ENCODE data around the gene WNT5B.

Gene WNT5B

GRCh38 chr12:1616233-1617066 lies 12.6 kb upstream of the WNT5B start:
- DNase-seq (ENCODE audit: extremely low read depth, insufficient read length): no peak
- TF ChIP-seq CTCF (IDR thresholded peaks at IDR 0.05; ENCODE audit: insufficient read depth, low read length, poor library complexity, severe bottlenecking): no peak
- H3K36me3 ChIP-seq (ENCODE audit: control insufficient read depth, insufficient read depth, low read length): no peaks in the 10 kb centered on the region

GRCh38 chr12:1618489-1618888 lies 10.5 kb upstream of the WNT5B start:
- no peaks in the 10 kb centered on the region for H3K36me3 ChIP-seq (ENCODE audit: control insufficient read depth, insufficient read depth, low read length)
- no peak overlapping the region for H3K4me3 ChIP-seq (replicated peaks; ENCODE audit: low read depth, low read length)
- H3K27me3 ChIP-seq (replicated peaks; ENCODE audit: control insufficient read depth, insufficient read depth, low read length): no peaks in the 10 kb centered on the region
- no peak for DNase-seq (ENCODE audit: extremely low read depth, insufficient read length)
- TF ChIP-seq CTCF (IDR thresholded peaks at IDR 0.05; ENCODE audit: insufficient read depth, low read length, poor library complexity, severe bottlenecking): no peak

More at GRCh38 chr12:1616233-1617066, 12.6 kb upstream of the WNT5B start:
- peak overlapping the region; percentile 23 for H3K4me3 ChIP-seq (replicated peaks; ENCODE audit: low read depth, low read length)
- H3K27me3 ChIP-seq (replicated peaks; ENCODE audit: control insufficient read depth, insufficient read depth, low read length): no peaks in the 10 kb centered on the region

- no peak for DNase-seq (ENCODE audit: extremely low read depth, insufficient read length)
- H3K4me3 ChIP-seq (replicated peaks; ENCODE audit: low read depth, low read length): no peak overlapping the region
- TF ChIP-seq CTCF (IDR thresholded peaks at IDR 0.05; ENCODE audit: insufficient read depth, low read length, poor library complexity, severe bottlenecking): no peak
- no peaks in the 10 kb centered on the region for H3K27me3 ChIP-seq (replicated peaks; ENCODE audit: control insufficient read depth, insufficient read depth, low read length)
- H3K36me3 ChIP-seq (ENCODE audit: control insufficient read depth, insufficient read depth, low read length): no peaks in the 10 kb centered on the region
Measured at GRCh38 chr12:1619159-1619558, 9.9 kb upstream of the WNT5B start.

GRCh38 chr12:1619587-1619986 lies 9.4 kb upstream of the WNT5B start:
- Histone ChIP-seq H3K4me3 (replicated peaks; ENCODE audit: low read depth, low read length) (no peak overlapping the region), H3K27me3 (replicated peaks; ENCODE audit: control insufficient read depth, insufficient read depth, low read length) (no peaks in the 10 kb centered on the region), H3K36me3 (ENCODE audit: control insufficient read depth, insufficient read depth, low read length) (no peaks in the 10 kb centered on the region)
- DNase-seq (ENCODE audit: extremely low read depth, insufficient read length): peak; percentile 47
- no peak for TF ChIP-seq CTCF (IDR thresholded peaks at IDR 0.05; ENCODE audit: insufficient read depth, low read length, poor library complexity, severe bottlenecking)

- DNase-seq (ENCODE audit: extremely low read depth, insufficient read length): no peak
- Histone ChIP-seq H3K27me3 (replicated peaks; ENCODE audit: control insufficient read depth, insufficient read depth, low read length) (no peaks in the 10 kb centered on the region), H3K4me3 (replicated peaks; ENCODE audit: low read depth, low read length) (no peak overlapping the region), H3K36me3 (ENCODE audit: control insufficient read depth, insufficient read depth, low read length) (no peaks in the 10 kb centered on the region)
- no peak for TF ChIP-seq CTCF (IDR thresholded peaks at IDR 0.05; ENCODE audit: insufficient read depth, low read length, poor library complexity, severe bottlenecking)
Measured at GRCh38 chr12:1620092-1620491, 8.9 kb upstream of the WNT5B start.

All from GM06990 (cell line).